ENCODE measurements around the gene GRK6.

GRK6 gene

GRCh38 chr5:177425801-177426565 is 493 bp upstream of the GRK6 start:
- no peak for TF ChIP-seq CTCF (IDR thresholded peaks at IDR 0.05; ENCODE audit: low read depth, low read length, missing control alignments)
- H3K4me3 ChIP-seq (ENCODE audit: low read depth, low read length), result peak overlapping the region; percentile 59
- DNase-seq (ENCODE audit: low read depth), result peak; percentile 100

GRCh38 chr5:177427211-177427822 is 841 bp downstream of the GRK6 start:
- no peak for DNase-seq (ENCODE audit: low read depth)
- peak overlapping the region; percentile 71 for H3K4me3 ChIP-seq (ENCODE audit: low read depth, low read length)
- no peak for TF ChIP-seq CTCF (IDR thresholded peaks at IDR 0.05; ENCODE audit: low read depth, low read length, missing control alignments)

- no peak for TF ChIP-seq CTCF (IDR thresholded peaks at IDR 0.05; ENCODE audit: low read depth, low read length, missing control alignments)
- H3K4me3 ChIP-seq (ENCODE audit: low read depth, low read length), result peak overlapping the region; percentile 71
- DNase-seq (ENCODE audit: low read depth), result no peak
These were observed 1.6 kb downstream of the GRK6 start for GRCh38 chr5:177427919-177428573.

DNA sequence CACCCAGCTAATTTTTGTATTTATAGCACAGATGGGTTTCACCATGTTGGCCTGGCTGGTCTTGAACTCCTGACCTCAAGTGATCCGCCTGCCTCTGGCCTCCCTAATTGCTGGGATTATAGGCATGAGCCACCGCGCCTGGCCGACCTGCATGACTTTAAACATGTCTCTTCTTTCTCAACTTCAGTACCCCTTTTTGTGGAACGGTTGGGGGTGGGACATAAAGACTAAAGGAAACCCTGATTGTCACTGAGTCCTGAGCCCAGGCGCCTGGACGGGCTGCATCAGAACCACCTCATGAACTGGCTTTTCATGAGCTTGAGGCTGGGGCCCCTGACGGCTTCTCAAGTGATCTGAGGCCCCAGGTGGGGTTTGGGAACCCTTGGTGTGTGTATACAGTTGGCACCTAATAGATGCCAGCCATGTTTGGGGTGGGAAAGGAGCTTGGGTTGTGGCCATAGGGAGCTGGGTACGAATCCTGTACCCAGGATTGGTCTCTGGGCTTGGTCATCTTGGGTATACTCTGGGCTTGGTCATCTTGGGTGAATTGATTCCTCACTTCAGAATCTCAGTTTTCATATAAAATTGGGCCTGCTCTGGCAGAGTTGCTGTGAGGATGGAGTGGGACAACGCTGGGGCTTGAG is 2.2 kb downstream of the GRK6 start:
- no peak for DNase-seq (ENCODE audit: low read depth)
- no peak for TF ChIP-seq CTCF (IDR thresholded peaks at IDR 0.05; ENCODE audit: low read depth, low read length, missing control alignments)
- peak overlapping the region; percentile 71 for H3K4me3 ChIP-seq (ENCODE audit: low read depth, low read length)

DNA sequence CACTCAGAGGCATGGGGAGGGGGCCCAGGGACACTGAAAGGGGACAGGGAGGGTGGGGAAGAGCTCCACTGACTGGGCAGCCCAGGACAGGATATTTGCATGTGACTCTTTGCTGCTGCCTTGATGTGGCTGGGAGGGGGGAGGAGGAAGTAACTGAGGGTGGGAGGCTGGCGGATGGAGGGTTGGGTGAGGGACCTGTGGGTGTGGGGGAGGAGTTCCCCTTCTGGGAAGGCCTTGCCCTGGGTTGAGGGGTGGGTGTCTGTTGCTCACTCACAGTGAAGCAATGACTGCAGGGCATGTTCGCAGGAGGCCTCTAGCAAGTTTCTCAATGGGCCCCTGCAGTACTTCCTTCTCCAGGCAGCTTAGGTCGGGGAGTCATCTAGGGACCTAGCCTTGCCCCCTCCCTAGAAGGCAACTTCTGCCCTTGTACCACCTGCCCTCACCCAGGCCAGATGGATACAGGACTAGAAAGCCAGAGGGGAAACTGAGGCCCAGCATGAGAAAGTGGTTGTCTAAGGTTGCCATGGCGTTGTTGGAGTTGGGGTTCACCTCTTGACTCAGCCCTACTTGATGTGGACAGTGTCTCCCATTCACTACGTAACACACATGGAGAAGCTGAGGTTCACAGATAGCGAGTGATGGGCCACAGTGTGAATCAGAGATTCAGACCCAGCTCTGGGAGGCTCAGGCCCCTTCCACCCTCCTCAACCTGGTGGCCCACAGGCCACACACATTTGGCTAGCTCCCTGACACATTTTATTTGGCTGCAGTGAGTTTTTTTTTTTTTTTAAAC is 3.0 kb downstream of the GRK6 start:
- no peak for TF ChIP-seq CTCF (IDR thresholded peaks at IDR 0.05; ENCODE audit: low read depth, low read length, missing control alignments)
- DNase-seq (ENCODE audit: low read depth), result no peak
- peak overlapping the region; percentile 71 for H3K4me3 ChIP-seq (ENCODE audit: low read depth, low read length)
